HL-60 (cell line): ENCODE measurements around the gene USP43.
"Not testable (repeated sequence)": the region's sequence is repeated elsewhere in the genome, so short reads cannot be mapped to it uniquely, and the experiment has no call there.

Experiments used
- DNase-seq, 2 experiments: peaks; one replicate each; pipeline ENCODE4 v3.0.0-alpha.2; 2010 to 2020; ENCODE audit warnings: low read depth in 1 of 2, low spot score in 1 of 2
- H3K27ac ChIP-seq: fragments of 250-450 bp; sonication (Bioruptor Pico); replicated peaks from 2 replicates; pipeline ENCODE4 v1.5.1; 2020; ENCODE audit warnings: mild to moderate bottlenecking, moderate library complexity
- H3K27me3 ChIP-seq: fragments of 250-450 bp; sonication (Bioruptor Pico); 2 replicates; pipeline ENCODE4 v1.5.1; 2021; ENCODE audit warnings: mild to moderate bottlenecking, moderate library complexity; ENCODE audit not compliant: insufficient read depth, poor library complexity, severe bottlenecking
- H3K4me3 ChIP-seq: replicated peaks from 2 replicates; pipeline ENCODE4 v1.5.1; 2011; ENCODE audit warnings: mild to moderate bottlenecking, control low read depth, low read length; ENCODE audit not compliant: insufficient read depth
- GABPA ChIP-seq: IDR thresholded peaks from 2 replicates; pipeline ENCODE4 v1.6.1; 2012; ENCODE audit warnings: low read depth
- POLR2AphosphoS5 ChIP-seq: IDR thresholded peaks from 2 replicates; pipeline ENCODE4 v1.6.1; 2012; ENCODE audit warnings: low read depth
- REST ChIP-seq: IDR thresholded peaks from 2 replicates; pipeline ENCODE4 v1.6.1; 2012; ENCODE audit warnings: low read depth; ENCODE audit not compliant: insufficient replicate concordance
- SPI1 ChIP-seq: IDR thresholded peaks from 2 replicates; pipeline ENCODE4 v1.6.1; 2012; ENCODE audit warnings: low read depth, mild to moderate bottlenecking, borderline replicate concordance
- TF ChIP-seq, protein P1 (sequence below): IDR thresholded peaks from one replicate; pipeline ENCODE4 v1.5.1; 2011; ENCODE audit warnings: low read length, control low read depth, inconsistent platforms; ENCODE audit not compliant: insufficient read depth

The USP43 gene

DNA sequence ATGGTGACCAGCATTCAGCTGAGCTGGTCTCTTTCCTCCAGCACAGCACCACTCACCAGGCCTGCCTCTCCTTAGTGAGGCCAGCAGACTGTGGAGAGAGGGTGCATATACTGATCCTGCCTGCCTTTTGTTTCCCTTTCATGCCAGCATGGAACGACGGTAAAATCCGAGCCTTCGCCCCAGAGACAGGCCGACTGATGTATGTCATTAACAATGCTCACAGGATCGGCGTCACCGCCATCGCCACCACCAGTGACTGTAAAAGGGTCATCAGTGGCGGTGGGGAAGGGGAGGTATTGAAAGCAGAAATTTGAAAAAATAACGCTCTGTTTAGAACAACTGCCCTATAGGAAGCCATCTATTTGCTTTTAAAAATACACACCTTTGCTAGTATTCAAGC is 12.6 kb upstream of the USP43 start:
- no peak overlapping the region for H3K27ac ChIP-seq
- no peak for DNase-seq
- H3K27me3 ChIP-seq = no peaks in the 10 kb centered on the region
- no peak overlapping the region for H3K4me3 ChIP-seq
- TF ChIP-seq GABPA (no peak), SPI1 (no peak), REST (no peak)
- TF ChIP-seq, protein P1, sequence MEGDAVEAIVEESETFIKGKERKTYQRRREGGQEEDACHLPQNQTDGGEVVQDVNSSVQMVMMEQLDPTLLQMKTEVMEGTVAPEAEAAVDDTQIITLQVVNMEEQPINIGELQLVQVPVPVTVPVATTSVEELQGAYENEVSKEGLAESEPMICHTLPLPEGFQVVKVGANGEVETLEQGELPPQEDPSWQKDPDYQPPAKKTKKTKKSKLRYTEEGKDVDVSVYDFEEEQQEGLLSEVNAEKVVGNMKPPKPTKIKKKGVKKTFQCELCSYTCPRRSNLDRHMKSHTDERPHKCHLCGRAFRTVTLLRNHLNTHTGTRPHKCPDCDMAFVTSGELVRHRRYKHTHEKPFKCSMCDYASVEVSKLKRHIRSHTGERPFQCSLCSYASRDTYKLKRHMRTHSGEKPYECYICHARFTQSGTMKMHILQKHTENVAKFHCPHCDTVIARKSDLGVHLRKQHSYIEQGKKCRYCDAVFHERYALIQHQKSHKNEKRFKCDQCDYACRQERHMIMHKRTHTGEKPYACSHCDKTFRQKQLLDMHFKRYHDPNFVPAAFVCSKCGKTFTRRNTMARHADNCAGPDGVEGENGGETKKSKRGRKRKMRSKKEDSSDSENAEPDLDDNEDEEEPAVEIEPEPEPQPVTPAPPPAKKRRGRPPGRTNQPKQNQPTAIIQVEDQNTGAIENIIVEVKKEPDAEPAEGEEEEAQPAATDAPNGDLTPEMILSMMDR = no peak

DNA sequence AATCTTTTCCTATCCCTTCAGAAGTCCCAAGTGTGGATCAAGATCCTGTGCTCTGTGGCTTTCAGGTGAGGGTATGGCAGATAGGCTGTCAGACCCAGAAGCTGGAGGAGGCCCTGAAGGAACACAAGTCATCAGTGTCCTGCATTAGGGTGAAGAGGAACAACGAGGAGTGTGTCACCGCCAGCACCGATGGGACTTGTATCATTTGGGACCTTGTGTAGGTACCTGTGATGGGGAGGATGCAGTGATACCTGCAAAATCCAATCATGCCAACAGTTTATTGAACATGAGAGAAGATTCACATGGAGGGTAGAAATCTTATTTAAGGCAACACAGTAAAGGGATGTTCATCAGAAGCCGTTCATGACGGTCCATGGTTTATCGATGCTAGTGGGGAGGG is 10.0 kb upstream of the USP43 start:
- DNase-seq = no peak
- no peak for TF ChIP-seq SPI1
- no peak for TF ChIP-seq POLR2AphosphoS5
- TF ChIP-seq REST = no peak
- no peak for TF ChIP-seq GABPA
- TF ChIP-seq, protein P1 = no peak
- Histone ChIP-seq H3K27me3 (no peaks in the 10 kb centered on the region), H3K4me3 (no peak overlapping the region), H3K27ac (no peak overlapping the region)

GRCh38 chr17:9636501-9636900 is 8.8 kb upstream of the USP43 start:
- TF ChIP-seq GABPA = no peak
- TF ChIP-seq POLR2AphosphoS5 = no peak
- TF ChIP-seq REST = no peak
- TF ChIP-seq, protein P1 = no peak
- TF ChIP-seq SPI1 = no peak
- no peak for DNase-seq
- H3K27ac ChIP-seq = no peak overlapping the region
- H3K27me3 ChIP-seq = no peaks in the 10 kb centered on the region
- no peak overlapping the region for H3K4me3 ChIP-seq

DNA sequence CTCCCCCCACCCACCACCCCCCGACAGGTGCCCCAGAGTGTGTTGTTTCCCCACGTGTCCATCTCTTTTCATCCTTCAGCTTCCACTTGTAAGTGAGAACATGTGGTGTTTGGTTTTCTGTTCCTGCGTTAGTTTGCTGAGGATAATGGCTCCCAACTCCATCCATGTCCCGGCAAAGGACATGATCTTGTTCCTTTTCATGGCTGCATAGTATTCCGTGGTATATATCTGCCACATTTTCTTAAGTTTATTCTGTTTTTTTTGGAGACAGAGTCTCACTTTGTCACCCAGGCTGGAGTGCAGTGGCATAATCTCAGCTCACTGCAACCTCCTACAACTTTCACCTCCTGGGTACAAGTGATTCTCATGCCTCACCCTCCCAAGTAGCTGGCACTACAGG is 4.9 kb upstream of the USP43 start:
- not testable (repeated sequence) for DNase-seq, H3K27ac ChIP-seq, H3K4me3 ChIP-seq, H3K27me3 ChIP-seq
